GM15510 (cell line): ENCODE results near the gene EMILIN2.

Source experiments
- POLR2A ChIP-seq: IDR thresholded peaks from 3 replicates; pipeline ENCODE4 v1.6.1; 2011; ENCODE audit warnings: borderline replicate concordance; ENCODE audit not compliant: insufficient read length; ENCODE audit errors: extremely low read depth

Gene EMILIN2

GRCh38 chr18:2932247-2933181, 85.7 kb downstream of the EMILIN2 start:
- no peak for TF ChIP-seq POLR2A

GRCh38 chr18:2933995-2934394, 87.2 kb downstream of the EMILIN2 start:
- no peak for TF ChIP-seq POLR2A

- TF ChIP-seq POLR2A, result no peak
These were observed 88.8 kb downstream of the EMILIN2 start for GRCh38 chr18:2935438-2936192.

GRCh38 chr18:2939317-2939716, 92.5 kb downstream of the EMILIN2 start:
- no peak for TF ChIP-seq POLR2A

- no peak for TF ChIP-seq POLR2A
These were observed 101.2 kb downstream of the EMILIN2 start for GRCh38 chr18:2948038-2948437.

- TF ChIP-seq POLR2A, result no peak
These were observed 105.8 kb downstream of the EMILIN2 start for GRCh38 chr18:2952605-2953004.

- TF ChIP-seq POLR2A, result no peak
These were observed 107.3 kb downstream of the EMILIN2 start for GRCh38 chr18:2953935-2954653.

GRCh38 chr18:2954869-2955645, 108.3 kb downstream of the EMILIN2 start:
- no peak for TF ChIP-seq POLR2A

- TF ChIP-seq POLR2A, result no peak
These were observed 109.2 kb downstream of the EMILIN2 start for GRCh38 chr18:2956056-2956455.

GRCh38 chr18:2958819-2959298, 112.1 kb downstream of the EMILIN2 start:
- TF ChIP-seq POLR2A, result no peak

GRCh38 chr18:2959341-2959740, 112.5 kb downstream of the EMILIN2 start:
- TF ChIP-seq POLR2A, result no peak

- TF ChIP-seq POLR2A, result no peak
These were observed 114.3 kb downstream of the EMILIN2 start for GRCh38 chr18:2960983-2961696.

- TF ChIP-seq POLR2A, result no peak
These were observed 115.0 kb downstream of the EMILIN2 start for GRCh38 chr18:2961821-2962220.
